ACC112 (cell line): ENCODE data around the gene MZB1.
"Not testable (repeated sequence)": the region's sequence is repeated elsewhere in the genome, so short reads cannot be mapped to it uniquely, and the experiment has no call there.

ENCODE experiments used
- H2AFZ ChIP-seq: fragments of 200-600 bp; sonication (generic); one replicate; pipeline ENCODE4 v1.6.0; 2017; ENCODE audit warnings: antibody characterized with exemption, low read length; ENCODE audit not compliant: unreplicated experiment
- H3K27ac ChIP-seq: fragments of 200-600 bp; sonication (generic); 2 replicates; pipeline ENCODE4 v1.5.1; 2014; ENCODE audit warnings: low read depth, mild to moderate bottlenecking, antibody characterized with exemption, low read length, moderate library complexity
- H3K27me3 ChIP-seq: fragments of 200-600 bp; sonication (generic); 2 replicates; pipeline ENCODE4 v1.6.1; 2014; ENCODE audit warnings: mild to moderate bottlenecking, antibody characterized with exemption, low read length, moderate library complexity, mixed read lengths; ENCODE audit not compliant: insufficient read depth
- H3K36me3 ChIP-seq: fragments of 200-600 bp; sonication (generic); 2 replicates; pipeline ENCODE4 v1.6.1; 2016; ENCODE audit warnings: mild to moderate bottlenecking, antibody characterized with exemption, low read length, moderate library complexity, mixed read lengths; ENCODE audit not compliant: insufficient read depth
- H3K4me1 ChIP-seq: fragments of 200-600 bp; sonication (generic); one replicate; pipeline ENCODE4 v1.6.1; 2016; ENCODE audit warnings: low read length, mixed read lengths; ENCODE audit not compliant: insufficient read depth, unreplicated experiment, control insufficient read depth
- H3K4me3 ChIP-seq: fragments of 200-600 bp; sonication (generic); 2 replicates; pipeline ENCODE4 v1.5.1; 2014; ENCODE audit warnings: mild to moderate bottlenecking, low read depth, low read length
- H3K79me2 ChIP-seq: fragments of 200-600 bp; sonication (generic); one replicate; pipeline ENCODE4 v1.6.0; 2016; ENCODE audit warnings: low read length; ENCODE audit not compliant: control insufficient read depth, unreplicated experiment, insufficient read depth

The MZB1 gene

DNA sequence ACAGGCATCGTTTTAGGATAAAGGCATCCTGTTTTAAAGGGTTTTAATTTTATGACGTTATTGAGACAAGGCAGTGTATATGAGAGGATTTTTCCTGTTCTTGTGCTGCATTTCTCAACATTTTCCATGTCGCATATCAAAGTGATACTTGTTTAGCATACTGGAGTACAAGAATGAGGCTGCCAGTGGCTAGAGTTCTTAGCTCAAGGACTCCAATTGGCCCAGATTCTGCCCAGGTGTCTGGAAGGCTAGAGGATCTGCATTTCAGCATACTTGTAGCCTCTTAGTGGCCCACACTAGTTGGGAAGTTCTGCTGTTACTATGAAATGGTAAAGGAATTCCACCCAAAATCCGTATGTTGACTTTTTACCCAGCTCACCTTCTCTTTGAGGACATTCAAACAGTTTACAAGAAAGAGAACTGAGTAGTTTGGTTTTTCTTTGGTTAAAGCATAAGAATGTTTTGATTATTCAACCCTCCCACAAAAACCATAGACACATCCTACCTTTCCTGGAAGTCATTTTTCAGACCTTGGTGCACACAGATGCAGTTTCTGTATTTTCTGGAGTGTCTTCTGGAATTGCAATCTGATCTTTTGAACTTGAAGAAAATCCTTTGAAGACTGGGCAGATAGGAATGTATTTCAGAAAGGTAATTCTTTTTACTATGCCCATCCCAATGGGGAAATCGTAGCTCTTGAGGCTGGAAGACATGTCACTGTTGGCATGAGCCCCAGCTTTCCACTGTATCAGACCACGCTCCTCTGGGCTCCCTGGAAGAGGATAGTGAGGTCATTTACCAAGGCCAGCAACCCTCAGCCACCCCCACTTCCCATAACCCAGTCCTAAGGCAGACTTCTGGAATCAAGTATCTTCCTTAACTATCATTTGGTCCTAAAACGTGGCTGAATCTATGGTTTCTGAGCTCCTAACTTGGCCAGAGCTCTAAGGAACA is 18.0 kb downstream of the MZB1 start:
- peaks cover 20% of the 10 kb centered on the region for H3K4me1 ChIP-seq
- H3K4me3 ChIP-seq, result no peak overlapping the region
- no peak overlapping the region for H2AFZ ChIP-seq
- no peak overlapping the region for H3K27ac ChIP-seq
- H3K36me3 ChIP-seq, result peaks cover 25% of the 10 kb centered on the region
- H3K79me2 ChIP-seq, result no peaks in the 10 kb centered on the region
- H3K27me3 ChIP-seq, result no peaks in the 10 kb centered on the region

DNA sequence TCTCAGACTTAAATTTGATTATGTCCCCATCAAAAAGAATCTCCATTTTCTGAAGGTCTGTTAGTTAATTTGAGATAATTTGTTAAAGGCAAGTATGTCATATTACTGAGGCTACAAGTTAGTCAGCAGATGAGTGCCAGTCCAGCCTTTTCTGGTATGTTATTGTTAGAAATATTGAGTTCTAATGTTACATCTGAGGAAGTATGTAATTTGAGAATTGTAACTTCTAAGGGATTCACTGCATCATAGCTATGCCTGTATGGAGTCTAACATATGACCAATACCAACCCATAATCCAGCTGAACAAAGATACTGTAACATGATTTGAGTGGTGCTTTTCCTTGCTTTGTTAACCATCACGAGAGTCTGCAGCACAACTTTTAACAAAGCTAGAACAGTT is 20.5 kb downstream of the MZB1 start:
- H3K36me3 ChIP-seq, result peaks cover 31% of the 10 kb centered on the region
- H3K4me3 ChIP-seq, result no peak overlapping the region
- peaks cover 20% of the 10 kb centered on the region for H3K4me1 ChIP-seq
- H2AFZ ChIP-seq, result no peak overlapping the region
- H3K27me3 ChIP-seq, result no peaks in the 10 kb centered on the region
- H3K79me2 ChIP-seq, result peaks cover under 1% of the 10 kb centered on the region
- peak overlapping the region; percentile 57 for H3K27ac ChIP-seq

DNA sequence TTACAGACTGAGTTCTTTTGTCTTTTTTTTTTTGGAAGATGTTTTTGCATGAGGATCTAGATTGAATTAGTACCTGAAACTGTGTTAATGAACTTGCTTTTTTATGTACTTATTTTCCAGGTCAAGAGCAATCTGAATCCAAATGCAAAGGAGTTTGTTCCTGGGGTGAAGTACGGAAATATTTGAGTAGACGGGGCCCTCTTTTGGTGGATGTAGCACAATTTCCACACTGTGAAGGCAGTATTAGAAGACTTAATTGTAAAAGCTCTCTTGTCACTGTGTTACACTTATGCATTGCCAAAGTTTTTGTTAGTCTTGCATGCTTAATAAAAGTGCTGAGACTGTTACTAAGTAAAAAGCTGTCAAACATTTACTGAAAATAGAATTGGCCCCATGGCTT is 21.1 kb downstream of the MZB1 start:
- Histone ChIP-seq H3K4me1 (peaks cover 15% of the 10 kb centered on the region), H3K36me3 (peaks cover 36% of the 10 kb centered on the region), H3K4me3 (no peak overlapping the region), H3K79me2 (peaks cover 6% of the 10 kb centered on the region), H3K27me3 (no peaks in the 10 kb centered on the region), H3K27ac (peak overlapping the region; percentile 57), H2AFZ (no peak overlapping the region)

DNA sequence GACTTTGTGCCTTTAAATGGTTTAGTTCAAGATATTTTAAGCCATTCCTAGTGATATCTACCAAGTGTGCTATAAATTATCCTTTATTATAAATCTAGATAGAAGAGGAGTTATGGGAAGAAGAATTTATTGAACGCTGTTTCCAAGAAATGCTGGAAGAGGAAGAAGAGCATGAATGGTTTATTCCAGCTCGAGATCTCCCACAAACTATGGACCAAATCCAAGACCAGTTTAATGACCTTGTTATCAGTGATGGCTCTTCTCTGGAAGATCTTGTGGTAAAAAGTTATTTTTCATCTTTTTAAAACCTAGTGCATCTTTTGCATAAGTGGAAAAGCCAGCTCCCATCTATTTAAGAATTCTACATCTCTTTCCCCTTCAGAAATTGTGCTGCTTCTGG is 25.2 kb downstream of the MZB1 start:
- Histone ChIP-seq H3K79me2 (peaks cover 43% of the 10 kb centered on the region), H3K36me3 (peaks cover 27% of the 10 kb centered on the region), H3K4me1 (peaks cover 15% of the 10 kb centered on the region), H3K27ac (no peak overlapping the region), H3K27me3 (no peaks in the 10 kb centered on the region), H2AFZ (no peak overlapping the region), H3K4me3 (no peak overlapping the region)

DNA sequence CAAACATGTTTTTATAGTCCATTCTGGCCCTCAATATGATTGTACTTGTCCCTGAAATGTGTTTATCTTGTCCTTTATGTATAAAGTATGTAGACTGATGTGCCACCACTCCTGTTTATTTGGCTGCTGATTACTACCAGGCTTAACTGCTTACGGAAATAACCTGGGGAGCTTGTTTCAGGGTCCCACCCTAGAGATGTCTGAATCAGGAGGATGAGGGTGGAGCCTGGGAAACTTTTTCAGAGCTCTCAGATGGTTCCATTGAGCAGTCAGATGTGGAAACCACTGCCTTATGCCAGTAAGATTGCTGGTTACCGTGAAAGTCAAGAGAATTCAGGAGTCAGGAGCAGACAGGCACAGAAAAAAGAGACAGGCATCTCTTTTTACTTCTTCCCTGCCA is 25.8 kb downstream of the MZB1 start:
- Histone ChIP-seq H2AFZ (no peak overlapping the region), H3K79me2 (peaks cover 45% of the 10 kb centered on the region), H3K36me3 (peaks cover 25% of the 10 kb centered on the region), H3K27me3 (no peaks in the 10 kb centered on the region), H3K4me3 (no peak overlapping the region), H3K27ac (no peak overlapping the region), H3K4me1 (peaks cover 19% of the 10 kb centered on the region)

DNA sequence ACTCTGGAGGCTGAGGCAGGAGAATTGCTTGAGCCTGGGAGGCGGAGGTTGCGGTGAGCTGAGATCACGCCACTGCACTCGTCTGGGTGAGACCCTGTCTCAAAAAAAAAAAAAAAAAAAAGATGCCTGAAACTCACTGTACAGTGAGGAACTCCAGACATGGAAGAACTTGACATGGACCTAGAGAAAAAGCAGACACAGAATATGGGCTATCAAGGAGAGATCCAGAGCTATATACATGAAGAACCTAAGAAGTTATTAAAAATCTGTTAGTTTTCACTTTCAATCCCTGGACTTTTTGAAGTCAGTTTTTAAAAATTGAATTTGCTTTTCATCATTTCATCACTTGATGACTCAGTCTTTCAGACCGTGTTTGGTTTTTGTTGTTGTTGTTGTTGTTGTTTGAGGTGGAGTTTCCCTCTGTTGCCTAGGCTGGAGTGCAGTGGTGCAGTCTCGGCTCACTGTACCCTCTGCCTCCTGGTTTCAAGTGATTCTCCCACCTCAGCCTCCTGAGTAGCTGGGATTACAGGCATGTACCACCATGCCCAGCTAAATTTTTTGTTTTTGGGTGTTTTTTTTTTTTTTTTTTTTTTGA is 27.8 kb downstream of the MZB1 start:
- peaks cover 62% of the 10 kb centered on the region for H3K79me2 ChIP-seq
- H2AFZ ChIP-seq, result no peak overlapping the region
- H3K27ac ChIP-seq, result no peak overlapping the region
- H3K4me1 ChIP-seq, result peaks cover 20% of the 10 kb centered on the region
- H3K4me3 ChIP-seq, result no peak overlapping the region
- peaks cover 17% of the 10 kb centered on the region for H3K36me3 ChIP-seq
- H3K27me3 ChIP-seq, result no peaks in the 10 kb centered on the region

DNA sequence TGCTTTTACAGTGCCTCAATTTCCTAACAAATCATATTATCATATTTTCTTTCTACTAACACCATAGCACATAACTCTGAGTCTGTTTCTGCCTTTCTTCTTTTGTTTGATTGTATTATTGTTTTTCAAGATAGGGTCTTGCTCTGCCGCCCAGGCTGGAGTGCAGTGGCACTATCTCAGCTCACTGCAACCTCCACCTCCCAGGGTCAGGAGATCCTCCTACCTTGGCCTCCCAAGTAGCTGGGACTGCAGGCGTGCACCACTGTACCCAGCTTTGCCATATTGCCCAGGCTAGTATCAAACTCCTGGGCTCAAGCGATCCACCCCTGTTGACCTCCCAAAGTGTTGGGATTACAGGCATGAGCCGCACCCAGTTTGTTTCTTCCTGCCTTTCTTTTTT is 29.3 kb downstream of the MZB1 start:
- H3K4me3 ChIP-seq, result no peak overlapping the region
- peaks cover 17% of the 10 kb centered on the region for H3K36me3 ChIP-seq
- peaks cover 72% of the 10 kb centered on the region for H3K79me2 ChIP-seq
- no peaks in the 10 kb centered on the region for H3K27me3 ChIP-seq
- no peak overlapping the region for H2AFZ ChIP-seq
- no peak overlapping the region for H3K27ac ChIP-seq
- H3K4me1 ChIP-seq, result peaks cover 20% of the 10 kb centered on the region

DNA sequence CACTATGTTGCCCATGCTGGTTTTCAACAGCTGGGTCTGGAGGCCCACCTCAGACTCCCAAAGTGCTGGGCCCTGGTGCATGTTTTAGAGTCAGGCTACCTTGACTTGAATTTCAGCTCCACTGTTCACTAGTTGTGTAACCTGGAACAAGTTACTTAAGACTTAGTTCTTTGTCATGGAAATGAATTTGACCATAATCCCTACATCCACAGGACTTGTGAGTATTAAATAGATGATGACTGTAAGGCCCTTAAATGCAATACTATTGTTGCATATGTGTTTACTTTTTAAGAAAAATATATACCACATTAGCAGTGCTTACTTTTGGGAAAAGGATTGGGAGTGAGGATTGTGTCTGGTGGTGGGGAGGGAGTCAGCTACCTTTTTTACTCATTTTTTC is 31.6 kb downstream of the MZB1 start:
- Histone ChIP-seq H3K27me3 (no peaks in the 10 kb centered on the region), H3K79me2 (peaks cover 79% of the 10 kb centered on the region), H3K4me3 (no peak overlapping the region), H3K4me1 (peaks cover 20% of the 10 kb centered on the region), H2AFZ (no peak overlapping the region), H3K36me3 (peaks cover 7% of the 10 kb centered on the region; the same call in 1 of the 2 replicates), H3K27ac (no peak overlapping the region)

DNA sequence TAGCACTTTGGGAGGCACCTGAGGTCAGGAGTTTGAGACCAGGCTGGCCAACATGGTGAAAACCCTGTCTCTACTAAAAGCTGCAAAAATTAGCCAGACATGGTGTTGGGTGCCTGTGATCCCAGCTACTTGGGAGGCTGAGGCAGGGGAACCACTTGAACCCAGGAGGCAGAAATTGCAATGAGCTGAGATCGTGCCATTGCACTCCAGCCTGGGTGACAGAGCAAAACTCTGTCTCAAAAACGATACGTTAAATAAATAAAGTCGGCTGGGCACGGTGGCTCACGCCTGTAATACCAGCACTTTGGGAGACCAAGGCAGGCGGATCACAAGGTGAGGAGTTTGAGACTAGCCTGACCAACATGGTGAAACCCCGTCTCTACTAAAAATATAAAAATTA is 33.8 kb downstream of the MZB1 start:
- H3K4me3 ChIP-seq, H2AFZ ChIP-seq, H3K27ac ChIP-seq, H3K36me3 ChIP-seq, H3K27me3 ChIP-seq: not testable (repeated sequence)
- Histone ChIP-seq H3K79me2 (peaks cover 80% of the 10 kb centered on the region), H3K4me1 (peaks cover 15% of the 10 kb centered on the region)

DNA sequence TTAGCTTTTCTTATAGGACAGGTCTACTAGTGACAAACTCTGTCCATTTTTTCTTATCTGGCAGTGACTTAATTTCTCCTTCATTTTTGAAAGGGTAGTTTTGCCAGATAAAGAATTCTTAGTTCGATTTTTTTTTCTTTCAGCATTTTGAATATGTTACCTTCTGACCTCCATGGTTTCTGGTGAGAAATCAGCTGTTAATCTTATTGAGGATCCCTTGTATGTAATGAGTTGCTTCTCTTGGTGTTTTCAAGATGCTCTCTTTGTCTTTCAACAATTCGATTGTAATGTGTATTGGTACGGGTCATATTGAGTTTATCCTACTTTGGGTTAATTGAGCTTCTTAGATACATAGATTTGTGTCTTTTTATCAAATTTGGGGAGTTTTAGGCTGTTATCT is 35.5 kb downstream of the MZB1 start:
- Histone ChIP-seq H2AFZ (no peak overlapping the region), H3K27me3 (no peaks in the 10 kb centered on the region), H3K79me2 (peaks cover 78% of the 10 kb centered on the region), H3K4me3 (no peak overlapping the region), H3K4me1 (peaks cover 6% of the 10 kb centered on the region), H3K36me3 (peaks cover 7% of the 10 kb centered on the region; the same call in 1 of the 2 replicates), H3K27ac (no peak overlapping the region)

DNA sequence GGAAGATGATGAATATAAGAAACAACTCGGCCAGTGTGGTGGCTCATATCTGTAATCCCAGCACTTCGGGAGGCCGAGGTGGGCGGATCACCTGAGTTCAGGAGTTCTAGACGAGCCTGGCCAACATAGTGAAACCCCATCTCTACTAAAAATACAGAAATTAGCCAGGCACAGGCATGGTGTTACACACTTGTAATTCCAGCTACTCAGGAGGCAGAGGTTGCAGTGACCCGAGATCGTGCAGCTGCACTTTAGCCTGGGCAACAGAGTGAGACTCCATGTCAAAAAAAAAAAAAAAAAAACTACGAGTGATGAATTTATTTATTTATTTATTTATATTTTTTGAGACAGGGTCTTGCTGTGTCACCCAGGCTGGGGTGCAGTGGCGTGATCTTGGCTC is 41.9 kb downstream of the MZB1 start:
- H3K4me1 ChIP-seq, result peaks cover 16% of the 10 kb centered on the region
- not testable (repeated sequence) for H3K4me3 ChIP-seq, H3K27me3 ChIP-seq, H2AFZ ChIP-seq, H3K36me3 ChIP-seq, H3K27ac ChIP-seq
- H3K79me2 ChIP-seq, result peaks cover 86% of the 10 kb centered on the region
